NCI-H187 treated with DMSO at 0.1 percent for 48 hours (cell line): ENCODE measurements around the gene NLK.
"Not testable (repeated sequence)": the region's sequence is repeated elsewhere in the genome, so short reads cannot be mapped to it uniquely, and the experiment has no call there.

Experiments
- DNase-seq: peaks from one replicate; lab custom pipeline; 2025; lab: John Stamatoyannopoulos, UW

NLK gene

GRCh38 chr17:28155405-28155804 lies 112.9 kb downstream of the NLK start:
- DNase-seq, result not testable (repeated sequence)

DNA sequence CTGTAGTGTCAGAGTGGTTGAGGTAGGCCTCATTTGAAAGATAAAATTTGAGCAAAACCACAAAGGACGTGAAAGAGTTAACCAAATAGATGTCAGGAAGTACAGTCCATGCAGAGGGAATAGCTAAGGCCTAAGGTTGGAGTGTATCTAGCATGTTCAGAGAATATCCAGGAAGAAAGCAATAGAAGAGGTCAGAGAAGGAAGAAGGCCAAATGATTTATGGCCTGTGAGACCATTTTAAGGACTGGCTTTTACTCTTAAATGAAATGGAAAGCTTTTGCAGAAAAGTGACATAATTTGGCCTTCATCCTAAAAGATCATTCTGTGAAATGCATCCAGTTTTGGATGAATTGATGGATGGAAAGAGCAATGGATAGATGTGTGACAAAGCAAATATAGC lies 116.5 kb downstream of the NLK start:
- DNase-seq, result no peak

GRCh38 chr17:28159924-28160323 lies 117.4 kb downstream of the NLK start:
- no peak for DNase-seq

- no peak for DNase-seq
Measured at GRCh38 chr17:28160610-28161009, 118.1 kb downstream of the NLK start.

DNA sequence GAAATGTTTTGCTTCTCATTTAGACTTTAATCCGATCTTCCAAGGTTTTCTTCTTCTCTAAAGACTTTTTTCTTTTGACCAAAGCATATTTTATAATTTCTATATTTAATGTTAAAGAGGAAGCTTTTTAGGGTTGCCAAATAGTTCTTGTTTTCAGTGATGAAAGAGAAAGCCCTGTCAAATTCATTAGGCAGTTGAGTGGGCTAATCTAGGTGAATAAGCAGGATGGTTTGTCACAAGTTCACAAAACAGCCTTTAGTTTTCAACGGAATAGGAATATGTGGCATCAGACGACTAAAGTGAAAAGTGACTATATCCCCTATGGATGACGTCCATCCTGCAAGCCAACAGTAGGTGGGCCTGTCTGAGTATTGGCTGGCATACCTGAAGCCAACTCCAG lies 118.8 kb downstream of the NLK start:
- DNase-seq, result no peak

- no peak for DNase-seq
Measured at GRCh38 chr17:28166478-28166877, 124.0 kb downstream of the NLK start.

- DNase-seq, result no peak
Measured at GRCh38 chr17:28169621-28170349, 127.3 kb downstream of the NLK start.

GRCh38 chr17:28170771-28171170 lies 128.3 kb downstream of the NLK start:
- no peak for DNase-seq

DNA sequence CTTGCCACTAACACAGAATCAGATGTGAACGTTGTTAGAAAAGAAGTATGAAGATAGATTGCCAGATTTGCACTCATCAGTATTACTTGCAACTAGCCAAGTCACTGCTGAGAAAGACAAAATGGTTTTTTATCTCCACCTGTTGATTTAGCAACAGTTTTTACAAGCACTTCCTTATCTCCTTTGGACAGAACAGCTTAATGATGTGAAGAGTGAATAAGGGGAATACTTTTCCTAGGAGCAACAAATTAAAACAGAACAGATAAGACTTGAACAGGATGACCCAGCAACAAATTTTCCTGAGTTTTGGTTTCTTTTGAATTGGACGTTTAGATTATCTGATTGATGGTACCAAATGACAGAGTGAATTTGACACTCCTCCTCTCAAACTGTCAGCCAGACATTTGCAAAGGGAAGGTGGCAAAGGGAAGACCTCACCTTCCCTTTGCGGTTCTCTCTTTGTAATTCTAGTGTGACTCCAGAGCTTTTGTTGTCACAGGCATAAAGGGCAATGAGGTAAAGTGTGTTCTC lies 130.6 kb downstream of the NLK start:
- DNase-seq, result peak; percentile 24

GRCh38 chr17:28173801-28174200 lies 131.3 kb downstream of the NLK start:
- no peak for DNase-seq

GRCh38 chr17:28174352-28175046 lies 132.0 kb downstream of the NLK start:
- DNase-seq, result peak; percentile 94

DNA sequence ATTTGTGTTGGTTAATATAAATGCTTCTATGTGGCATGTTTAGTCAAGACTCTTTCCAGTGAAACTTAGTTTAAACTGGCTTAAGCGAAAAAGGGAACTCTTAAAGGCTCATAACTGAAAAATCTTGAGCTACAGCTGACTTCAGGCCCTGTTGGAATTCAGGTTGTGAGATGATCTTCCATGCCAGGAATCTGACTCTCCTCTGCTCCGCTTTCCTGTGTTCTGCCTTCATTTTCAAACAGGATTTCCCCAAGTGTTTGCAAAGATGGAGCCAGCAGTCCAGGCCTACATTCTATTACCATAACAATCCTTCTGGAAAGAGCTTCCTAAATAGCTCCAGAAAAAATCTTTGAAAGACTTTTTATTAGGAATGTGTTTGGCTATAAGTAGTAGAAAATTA lies 134.9 kb downstream of the NLK start:
- no peak for DNase-seq

DNA sequence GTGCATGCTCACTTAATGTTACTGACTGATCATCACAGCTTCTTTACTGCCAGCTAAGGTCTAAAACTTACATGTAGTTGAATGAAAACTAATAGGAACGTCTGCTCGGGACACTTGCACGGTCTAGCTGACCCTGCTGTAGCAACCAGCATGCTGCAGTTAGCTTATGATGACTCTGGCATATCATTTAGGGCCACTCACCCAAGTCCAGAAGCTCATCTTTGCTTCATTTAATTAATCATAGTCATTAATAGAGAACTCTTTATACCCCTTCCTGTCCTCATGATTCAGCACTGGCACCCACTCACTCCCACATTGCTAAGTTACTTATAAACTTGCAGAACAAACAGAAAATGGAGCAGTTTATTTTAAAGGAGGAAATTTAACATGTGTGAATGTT lies 136.3 kb downstream of the NLK start:
- no peak for DNase-seq

DNA sequence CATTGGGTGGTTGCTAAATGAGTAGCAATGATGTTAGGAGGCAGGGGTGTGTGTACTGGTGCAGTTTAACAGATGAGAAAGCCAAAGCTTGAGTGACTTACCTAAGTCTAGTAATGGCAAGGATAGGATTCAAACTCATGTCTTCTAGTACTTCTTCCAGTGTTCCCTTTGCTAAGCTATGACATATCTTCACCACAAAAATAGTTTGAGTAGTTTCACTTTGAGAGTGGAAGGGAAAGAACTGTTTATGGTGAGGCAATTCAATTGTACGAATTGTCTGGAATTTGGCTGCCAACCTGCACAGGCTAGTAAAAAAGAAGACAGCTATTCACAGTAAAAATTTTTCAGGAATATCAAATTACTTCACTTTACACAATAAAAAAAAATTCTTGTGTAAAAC lies 138.0 kb downstream of the NLK start:
- DNase-seq, result no peak

GRCh38 chr17:28181568-28181967 lies 139.1 kb downstream of the NLK start:
- no peak for DNase-seq

GRCh38 chr17:28182559-28182958 lies 140.1 kb downstream of the NLK start:
- no peak for DNase-seq

- no peak for DNase-seq
Measured at GRCh38 chr17:28185658-28186057, 143.2 kb downstream of the NLK start.

DNA sequence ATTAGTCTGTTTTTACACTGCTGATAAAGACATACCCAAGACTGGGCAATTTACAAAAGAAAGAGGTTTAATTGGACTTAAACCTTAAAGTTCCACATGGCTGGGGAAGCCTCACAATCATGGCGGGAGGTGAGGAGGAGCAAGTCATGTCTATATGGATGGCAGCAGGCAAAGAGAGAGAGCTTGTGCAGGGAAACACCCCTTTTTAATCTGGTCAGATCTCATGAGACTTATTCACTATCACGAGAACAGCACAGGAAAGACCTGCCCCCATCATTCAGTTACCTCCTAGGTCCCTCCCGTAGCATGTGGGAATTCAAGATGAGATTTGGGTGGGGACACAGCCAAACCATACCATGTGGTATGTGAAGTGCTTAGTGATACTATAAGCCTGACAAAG lies 144.0 kb downstream of the NLK start:
- not testable (repeated sequence) for DNase-seq

- DNase-seq, result no peak
Measured at GRCh38 chr17:28187931-28188330, 145.5 kb downstream of the NLK start.

- DNase-seq, result no peak
Measured at GRCh38 chr17:28188841-28189263, 146.4 kb downstream of the NLK start.

DNA sequence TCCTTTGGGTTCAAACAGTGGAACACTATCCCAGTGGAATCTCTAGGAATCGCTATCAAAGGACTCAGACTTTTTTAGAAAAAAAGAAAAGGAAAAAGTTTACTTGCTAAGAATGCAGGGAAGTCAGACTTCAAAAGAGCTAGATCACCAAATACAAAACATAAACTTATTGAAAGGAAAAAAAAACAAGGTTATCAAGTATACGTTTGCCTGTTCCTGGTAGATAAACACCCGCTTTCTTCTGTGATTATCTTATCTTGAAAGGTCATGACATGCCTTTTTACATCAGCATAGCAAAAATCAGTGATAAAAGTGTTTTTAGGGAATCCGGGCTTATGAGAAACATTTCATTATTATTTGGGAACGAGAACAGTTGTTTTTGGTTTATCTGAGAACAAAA lies 147.2 kb downstream of the NLK start:
- DNase-seq, result no peak

DNA sequence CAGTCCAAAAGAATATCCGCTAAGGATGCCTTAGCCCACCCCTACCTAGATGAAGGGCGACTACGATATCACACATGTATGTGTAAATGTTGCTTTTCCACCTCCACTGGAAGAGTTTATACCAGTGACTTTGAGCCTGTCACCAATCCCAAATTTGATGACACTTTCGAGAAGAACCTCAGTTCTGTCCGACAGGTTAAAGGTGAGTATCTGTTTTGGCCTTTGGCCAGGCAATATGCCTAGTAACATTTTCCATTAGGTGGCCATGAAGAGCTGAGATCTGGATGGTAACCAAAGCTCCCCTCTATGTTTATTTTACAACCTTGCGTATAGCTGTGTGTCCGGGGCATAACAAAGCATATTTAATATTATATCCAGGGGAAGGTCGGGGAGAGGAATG lies 148.5 kb downstream of the NLK start:
- no peak for DNase-seq

DNA sequence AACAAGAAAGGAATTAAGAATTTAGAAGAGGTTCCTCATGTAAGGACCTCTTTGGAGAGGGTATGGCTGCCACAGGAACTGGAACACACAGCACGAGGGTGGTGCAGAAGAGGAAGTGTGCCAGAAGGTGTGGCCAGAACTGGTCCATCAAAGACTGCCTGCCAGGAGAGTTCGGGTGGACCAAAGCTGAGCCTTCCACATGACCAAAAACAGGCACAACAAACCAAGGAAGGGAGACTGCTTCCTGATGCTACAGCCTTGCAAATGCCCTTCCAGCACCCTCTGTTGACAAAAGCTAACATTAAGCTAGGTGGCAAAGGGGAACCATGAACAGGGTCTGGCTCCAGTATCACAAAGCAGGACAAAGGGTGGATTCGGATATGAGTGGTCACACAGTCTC lies 150.8 kb downstream of the NLK start:
- DNase-seq, result no peak

DNA sequence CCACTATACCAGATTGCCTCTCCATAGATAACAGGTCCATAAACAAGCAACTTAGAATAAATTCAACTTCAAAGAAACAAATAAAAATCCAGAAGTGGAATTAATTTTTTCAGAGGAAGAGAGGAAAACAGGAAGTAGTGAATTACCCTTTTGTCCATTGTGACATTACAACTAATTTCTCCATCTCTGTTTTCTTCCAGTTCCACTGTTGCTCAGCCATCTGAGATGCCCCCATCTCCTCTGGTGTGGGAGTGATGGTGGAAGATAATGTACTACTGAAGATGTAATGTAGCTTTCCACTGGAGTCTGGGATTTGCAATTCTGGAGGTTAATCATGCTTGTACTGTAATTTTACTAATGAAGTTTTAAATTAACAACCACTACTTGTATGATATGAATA lies 151.9 kb downstream of the NLK start:
- DNase-seq, result no peak
